Mammary epithelial cell (primary cell): ENCODE results near the gene TEX12.

Experiments used
- CTCF ChIP-seq, 2 donors: IDR thresholded peaks in 1 of 2; conservative IDR thresholded peaks in 1 of 2; 2 replicates each; pipeline ENCODE4 v1.5.1; 2011 to 2012; ENCODE audit warnings: inconsistent platforms in 2 of 2, low read length in 2 of 2, mild to moderate bottlenecking in 2 of 2, control low read depth in 1 of 2, low read depth in 1 of 2; ENCODE audit not compliant: insufficient read depth in 1 of 2; ENCODE audit errors: extremely low read depth in 1 of 2
- EZH2 ChIP-seq: IDR thresholded peaks from 2 replicates; pipeline ENCODE4 v1.6.1; 2012; ENCODE audit warnings: low read length, inconsistent platforms, borderline replicate concordance

- TF ChIP-seq CTCF (conservative IDR thresholded peaks at IDR 0.05 in 1 of 2, IDR thresholded peaks at IDR 0.05 in 1 of 2; ENCODE audit: extremely low read depth in 1 of 2, insufficient read depth in 1 of 2, low read depth in 1 of 2, low read length in 2 of 2), result peak; percentile 63 to 64
- no peak for TF ChIP-seq EZH2
Observed at GRCh38 chr11:112219476-112220232, 52.5 kb downstream of the TEX12 start.
